Panc1 (cell line): ENCODE measurements around the gene SASS6. TPM values are rescaled to one million over a fixed set of nuclear protein-coding genes. Genes with fewer than 3 reads are reported as not detected.
"Not testable (repeated sequence)": the region's sequence is repeated elsewhere in the genome, so short reads cannot be mapped to it uniquely, and the experiment has no call there.

Source experiments
- ATAC-seq: fragments of 200-7000 bp; cut with Tn5 transposase; 2 replicates; pipeline ENCODE4 v1.9.1; 2020; ENCODE audit warnings: mild to moderate bottlenecking, moderate library complexity
- BruUV-seq: library from RNA; stranded (reverse); fragments of 400-500 nt; replicated peaks from 2 replicates; lab custom pipeline; 2021; lab: Mats Ljungman, UMichigan
- CTCF ChIA-PET: fragments of 300-600 bp; sonication (Branson Sonifier 250); formaldehyde crosslinking; loops from one replicate; lab custom pipeline; 2022; ENCODE audit warnings: antibody characterized with exemption; lab: Charles Lee
- POLR2A ChIA-PET: fragments of 300-600 bp; sonication (Branson Sonifier 250); formaldehyde crosslinking; loops from one replicate; lab custom pipeline; 2022; ENCODE audit warnings: antibody characterized with exemption; lab: Charles Lee
- DNase-seq: peaks from one replicate; pipeline ENCODE4 v3.0.0-alpha.2; 2010; ENCODE audit warnings: low read depth, low spot score
- H3K27ac ChIP-seq: 2 replicates; pipeline ENCODE4 v1.5.1; 2011; ENCODE audit warnings: mild to moderate bottlenecking, low read length, inconsistent platforms
- H3K27me3 ChIP-seq: fragments of 200-500 bp; sonication (Bioruptor generic); 2 replicates; pipeline ENCODE4 v1.6.0; 2014; ENCODE audit warnings: low read length, inconsistent platforms; ENCODE audit not compliant: control insufficient read depth, insufficient read depth
- H3K36me3 ChIP-seq: fragments of 200-500 bp; sonication (Bioruptor generic); 2 replicates; pipeline ENCODE4 v1.5.1; 2014; ENCODE audit warnings: inconsistent platforms, mild to moderate bottlenecking, low read length, moderate library complexity; ENCODE audit not compliant: control insufficient read depth, insufficient read depth
- H3K4me1 ChIP-seq: 2 replicates; pipeline ENCODE4 v1.5.1; 2011; ENCODE audit warnings: inconsistent platforms, mild to moderate bottlenecking, low read length, moderate library complexity; ENCODE audit not compliant: control insufficient read depth, insufficient read depth
- H3K4me3 ChIP-seq, 2 experiments: 2 replicates each; pipeline ENCODE4 v1.5.1; 2011 to 2012; ENCODE audit warnings: low read depth in 2 of 2, low read length in 2 of 2, mild to moderate bottlenecking in 2 of 2, inconsistent platforms in 1 of 2, moderate library complexity in 1 of 2
- H3K9me3 ChIP-seq: fragments of 200-500 bp; sonication (Bioruptor generic); 2 replicates; pipeline ENCODE4 v1.5.1; 2014; ENCODE audit warnings: low read depth, mild to moderate bottlenecking, inconsistent platforms, low read length, moderate library complexity; ENCODE audit not compliant: control insufficient read depth, insufficient read depth
- CTCF ChIP-seq: fragments of 450-650 bp; IDR thresholded peaks from 2 replicates; pipeline ENCODE4 v1.5.1; 2017; ENCODE audit warnings: mild to moderate bottlenecking
- POLR2AphosphoS5 ChIP-seq: IDR thresholded peaks from 2 replicates; pipeline ENCODE4 v1.6.1; 2012; ENCODE audit warnings: mild to moderate bottlenecking, low read depth, low read length, moderate library complexity
- SIN3A ChIP-seq: IDR thresholded peaks from 2 replicates; pipeline ENCODE4 v1.6.1; 2012; ENCODE audit warnings: low read depth, mild to moderate bottlenecking, low read length, moderate library complexity, borderline replicate concordance; ENCODE audit not compliant: insufficient read depth
- TCF7L2 ChIP-seq: IDR thresholded peaks from 2 replicates; pipeline ENCODE4 v1.6.1; 2011; ENCODE audit warnings: mild to moderate bottlenecking, low read depth, low read length, inconsistent platforms
- in situ Hi-C: cut with HindIII; loops from 2 replicates; pipeline ENCODE4 v1.10.0; 2016; ENCODE audit warnings: low sequenced_read_pairs, low pct_unique_long_range_greater_than_20kb
- intact Hi-C: fragments of 100-400 bp; cut with micrococcal nuclease; formaldehyde crosslinking; loops from one replicate; pipeline ENCODE4 v1.10.0; 2022; ENCODE audit not compliant: unreplicated experiment
- total RNA-seq: library from RNA; stranded (reverse); gene quantifications from one replicate; pipeline ENCODE4 v1.2.1, GENCODE V29; 2021; ENCODE audit not compliant: unreplicated experiment
- TF ChIP-seq, protein P1 (sequence below), 2 experiments: IDR thresholded peaks; 2 replicates each; pipeline ENCODE4 v1.6.1; 2011 to 2012; ENCODE audit warnings: low read depth in 2 of 2, control low read depth in 1 of 2, low read length in 1 of 2, mild to moderate bottlenecking in 1 of 2, moderate library complexity in 1 of 2; ENCODE audit not compliant: insufficient read depth in 1 of 2

SASS6 gene
- total RNA-seq, 1 experiment from 2014 or later = 6.2 TPM

- intact Hi-C loops = no loop called here
- DNase-seq = no peak
- Histone ChIP-seq H3K36me3 (no peaks in the 10 kb centered on the region; the same call in 1 of the 2 replicates), H3K4me1 (no peaks in the 10 kb centered on the region), H3K27me3 (no peaks in the 10 kb centered on the region), H3K4me3 (no peak overlapping the region), H3K9me3 (no peaks in the 10 kb centered on the region), H3K27ac (no peak overlapping the region)
- TF ChIP-seq SIN3A (no peak), POLR2AphosphoS5 (no peak), TCF7L2 (no peak), CTCF (no peak)
- TF ChIP-seq, protein P1, sequence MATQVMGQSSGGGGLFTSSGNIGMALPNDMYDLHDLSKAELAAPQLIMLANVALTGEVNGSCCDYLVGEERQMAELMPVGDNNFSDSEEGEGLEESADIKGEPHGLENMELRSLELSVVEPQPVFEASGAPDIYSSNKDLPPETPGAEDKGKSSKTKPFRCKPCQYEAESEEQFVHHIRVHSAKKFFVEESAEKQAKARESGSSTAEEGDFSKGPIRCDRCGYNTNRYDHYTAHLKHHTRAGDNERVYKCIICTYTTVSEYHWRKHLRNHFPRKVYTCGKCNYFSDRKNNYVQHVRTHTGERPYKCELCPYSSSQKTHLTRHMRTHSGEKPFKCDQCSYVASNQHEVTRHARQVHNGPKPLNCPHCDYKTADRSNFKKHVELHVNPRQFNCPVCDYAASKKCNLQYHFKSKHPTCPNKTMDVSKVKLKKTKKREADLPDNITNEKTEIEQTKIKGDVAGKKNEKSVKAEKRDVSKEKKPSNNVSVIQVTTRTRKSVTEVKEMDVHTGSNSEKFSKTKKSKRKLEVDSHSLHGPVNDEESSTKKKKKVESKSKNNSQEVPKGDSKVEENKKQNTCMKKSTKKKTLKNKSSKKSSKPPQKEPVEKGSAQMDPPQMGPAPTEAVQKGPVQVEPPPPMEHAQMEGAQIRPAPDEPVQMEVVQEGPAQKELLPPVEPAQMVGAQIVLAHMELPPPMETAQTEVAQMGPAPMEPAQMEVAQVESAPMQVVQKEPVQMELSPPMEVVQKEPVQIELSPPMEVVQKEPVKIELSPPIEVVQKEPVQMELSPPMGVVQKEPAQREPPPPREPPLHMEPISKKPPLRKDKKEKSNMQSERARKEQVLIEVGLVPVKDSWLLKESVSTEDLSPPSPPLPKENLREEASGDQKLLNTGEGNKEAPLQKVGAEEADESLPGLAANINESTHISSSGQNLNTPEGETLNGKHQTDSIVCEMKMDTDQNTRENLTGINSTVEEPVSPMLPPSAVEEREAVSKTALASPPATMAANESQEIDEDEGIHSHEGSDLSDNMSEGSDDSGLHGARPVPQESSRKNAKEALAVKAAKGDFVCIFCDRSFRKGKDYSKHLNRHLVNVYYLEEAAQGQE (IDR thresholded peaks at IDR 0.05; ENCODE audit: insufficient read depth in 1 of 2, low read depth in 2 of 2, low read length in 1 of 2) = no peak
- POLR2A ChIA-PET = no interaction called here
- BruUV-seq = no TSS peak
- CTCF ChIA-PET = no interaction called here
- in situ Hi-C loops = no loop called here
- no peak for ATAC-seq
Measured at GRCh38 chr1:100050139-100050538, 82.6 kb downstream of the SASS6 start.

- H3K27me3 ChIP-seq, in situ Hi-C loops, H3K4me1 ChIP-seq, ATAC-seq, H3K27ac ChIP-seq, DNase-seq, intact Hi-C loops, H3K36me3 ChIP-seq, H3K9me3 ChIP-seq, BruUV-seq, H3K4me3 ChIP-seq: not testable (repeated sequence)
- ChIA-PET POLR2A (interaction anchor here (0.7 kb wide), 1 partner anchor 9 kb away, joined by 4 read pairs; a partner anchor contains a TSS), CTCF (interaction anchor here (0.6 kb wide), 1 partner anchor 68 kb away, joined by 8 read pairs; no protein-coding TSS in a partner anchor)
Measured at GRCh38 chr1:100047235-100047708, 85.5 kb downstream of the SASS6 start.

DNA sequence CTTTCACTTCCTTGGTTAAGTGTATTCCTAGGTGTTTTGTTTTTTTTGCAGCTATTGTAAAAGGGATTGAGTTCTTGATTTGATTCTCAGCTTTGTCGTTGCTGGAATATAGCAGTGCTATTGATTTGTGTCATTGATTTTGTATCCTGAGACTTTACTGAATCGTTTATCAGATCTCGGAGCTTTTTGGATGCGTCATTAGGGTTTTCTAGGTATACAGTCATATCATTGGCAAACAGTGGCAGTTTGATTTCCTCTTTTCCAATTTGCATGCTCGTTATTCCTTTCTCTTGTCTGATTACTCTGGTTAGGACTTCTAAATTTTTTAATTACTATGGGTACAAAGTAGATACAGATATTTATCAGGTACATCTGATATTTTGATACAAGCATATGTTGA is 87.5 kb downstream of the SASS6 start:
- Histone ChIP-seq H3K27ac (no peak overlapping the region), H3K27me3 (no peaks in the 10 kb centered on the region), H3K4me1 (peaks cover 4% of the 10 kb centered on the region; the same call in 1 of the 2 replicates), H3K4me3 (no peak overlapping the region), H3K36me3 (no peaks in the 10 kb centered on the region), H3K9me3 (no peaks in the 10 kb centered on the region)
- TF ChIP-seq POLR2AphosphoS5 = no peak
- TF ChIP-seq SIN3A = no peak
- no peak for TF ChIP-seq CTCF
- TF ChIP-seq TCF7L2 = no peak
- TF ChIP-seq, protein P1 (IDR thresholded peaks at IDR 0.05; ENCODE audit: insufficient read depth in 1 of 2, low read depth in 2 of 2, low read length in 1 of 2) = no peak
- DNase-seq = no peak
- no peak for ATAC-seq
- ChIA-PET POLR2A (no interaction called here), CTCF (no interaction called here)
- intact Hi-C loops = no loop called here
- BruUV-seq = no TSS peak
- in situ Hi-C loops = no loop called here
